Measurements from ENCODE around the gene ANO10. TPM values are rescaled to one million over a fixed set of nuclear protein-coding genes. Genes with fewer than 3 reads are reported as not detected.

Gene ANO10
- total RNA-seq, 2 experiments from 2014 or later = 8.6 to 12.2 TPM

DNA sequence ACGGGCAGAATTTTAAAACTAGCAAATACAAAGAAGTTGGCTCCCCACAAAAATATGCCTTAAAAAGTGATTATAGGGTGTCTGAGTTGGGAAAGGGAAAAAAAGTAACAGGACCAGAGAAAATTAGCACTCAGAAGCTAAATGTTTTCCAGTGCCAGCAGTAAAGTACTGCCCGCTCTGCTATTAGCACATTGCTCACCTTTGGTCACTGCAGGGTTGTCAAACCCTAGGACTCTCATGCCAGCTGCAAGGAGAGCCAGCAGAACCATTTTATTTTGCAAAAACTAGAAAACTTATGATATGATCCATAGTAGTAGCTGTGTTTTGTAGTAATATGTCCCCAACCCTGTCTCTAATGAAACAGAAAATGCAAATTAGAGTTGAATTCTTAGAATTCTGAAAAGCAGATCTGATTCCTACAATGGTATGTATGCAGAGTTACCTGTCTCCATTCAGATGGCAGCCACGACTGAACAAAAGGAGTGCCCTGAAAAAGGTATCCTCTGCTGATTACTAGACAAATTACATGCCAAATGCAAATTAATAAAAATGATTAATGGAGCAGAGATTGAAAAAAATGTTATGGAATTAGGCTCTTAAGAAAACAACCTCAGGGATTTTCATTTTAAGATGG is 185.2 kb downstream of the ANO10 start:
- ChIA-PET POLR2A (no interaction called here), CTCF (no interaction called here)

DNA sequence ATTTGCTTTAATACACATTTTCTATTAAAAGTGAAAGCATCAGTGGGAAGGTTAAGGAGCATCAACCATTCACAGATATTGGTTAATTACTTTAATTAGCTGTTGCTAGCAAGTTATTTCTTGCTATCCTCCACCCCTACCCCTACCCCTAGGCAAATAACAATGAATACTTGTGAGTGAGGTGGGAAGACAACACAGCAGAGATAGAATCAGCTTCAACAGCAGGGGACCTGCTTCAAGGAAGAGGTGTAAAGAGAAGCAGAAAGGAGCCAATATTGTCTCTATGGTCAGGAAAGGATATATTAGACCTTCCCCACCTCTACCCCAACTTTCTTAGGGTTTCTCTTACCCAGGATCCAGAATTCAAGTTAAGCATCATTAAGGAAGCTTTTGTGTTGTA is 186.1 kb downstream of the ANO10 start:
- POLR2A ChIA-PET = no interaction called here
- CTCF ChIA-PET = interaction anchor here (1.0 kb wide), 1 partner anchor 280 kb away, joined by 3 read pairs; no protein-coding TSS in a partner anchor

DNA sequence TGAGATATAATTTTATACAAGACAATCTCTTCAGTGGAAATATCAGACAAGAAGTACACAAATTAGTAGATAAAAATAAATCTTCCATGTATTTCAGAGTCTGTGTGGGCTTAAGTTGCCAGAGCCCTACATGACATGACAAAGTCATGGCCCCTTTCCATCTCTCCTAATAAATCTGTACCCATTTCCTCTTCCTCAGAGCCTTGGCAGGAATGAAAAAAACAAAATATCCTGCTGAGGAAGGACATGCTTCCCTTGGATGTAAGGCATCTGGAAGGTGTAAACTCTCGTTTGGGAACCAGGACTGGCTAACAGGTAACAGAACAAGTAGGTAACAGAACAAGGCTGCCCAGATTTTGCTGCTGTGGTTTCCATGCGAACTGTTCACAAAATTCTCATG is 187.4 kb downstream of the ANO10 start:
- ChIA-PET POLR2A (no interaction called here), CTCF (no interaction called here)

DNA sequence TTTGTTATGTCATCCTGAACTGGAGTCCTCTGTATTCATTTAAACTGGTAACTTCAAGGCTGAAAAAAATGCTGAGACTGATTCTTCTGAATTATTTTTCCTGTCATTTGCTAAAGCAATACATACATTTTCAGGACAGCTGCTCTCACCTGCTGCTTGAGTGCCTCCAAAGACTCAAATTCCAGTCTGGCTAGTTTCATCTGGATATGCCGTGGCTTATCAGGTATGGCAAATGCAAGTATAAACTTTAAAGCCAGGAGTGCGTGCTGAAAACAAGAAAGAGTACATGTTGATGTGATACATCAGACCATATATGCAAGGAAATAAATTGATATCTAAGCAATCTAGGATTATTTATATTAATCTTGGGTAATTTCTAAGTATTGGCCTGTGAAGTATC is 189.3 kb downstream of the ANO10 start:
- ChIA-PET POLR2A (no interaction called here), CTCF (interaction anchor here (0.7 kb wide), 1 partner anchor 21 kb away, joined by 4 read pairs; no protein-coding TSS in a partner anchor)

DNA sequence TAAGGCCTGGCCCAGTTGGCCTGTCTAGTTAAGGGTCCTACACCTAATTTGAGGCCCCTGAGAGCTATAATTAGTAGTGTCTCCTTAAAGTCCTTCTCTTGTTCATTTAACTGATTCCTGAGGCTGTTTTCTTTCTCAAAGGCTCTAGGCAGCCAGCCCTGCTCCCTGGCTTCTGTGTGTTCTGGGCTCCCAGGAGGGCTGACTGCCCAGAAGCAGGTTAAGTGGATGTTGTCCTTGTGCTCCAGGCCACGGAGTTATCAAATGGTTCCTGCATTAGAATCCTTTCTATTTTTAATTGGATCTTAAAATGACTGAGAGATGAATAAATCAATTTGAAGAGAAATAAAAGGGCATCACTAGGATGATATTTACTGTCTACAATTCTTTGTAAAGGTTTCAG is 195.4 kb downstream of the ANO10 start:
- CTCF ChIA-PET = no interaction called here
- POLR2A ChIA-PET = no interaction called here

GRCh38 chr3:43425829-43426228 is 196.0 kb downstream of the ANO10 start:
- ChIA-PET CTCF (no interaction called here), POLR2A (no interaction called here)

GRCh38 chr3:43423639-43424038 is 198.2 kb downstream of the ANO10 start:
- POLR2A ChIA-PET = no interaction called here
- CTCF ChIA-PET = no interaction called here

- ChIA-PET CTCF (no interaction called here), POLR2A (no interaction called here)
Measured at GRCh38 chr3:43423142-43423541, 198.7 kb downstream of the ANO10 start.

DNA sequence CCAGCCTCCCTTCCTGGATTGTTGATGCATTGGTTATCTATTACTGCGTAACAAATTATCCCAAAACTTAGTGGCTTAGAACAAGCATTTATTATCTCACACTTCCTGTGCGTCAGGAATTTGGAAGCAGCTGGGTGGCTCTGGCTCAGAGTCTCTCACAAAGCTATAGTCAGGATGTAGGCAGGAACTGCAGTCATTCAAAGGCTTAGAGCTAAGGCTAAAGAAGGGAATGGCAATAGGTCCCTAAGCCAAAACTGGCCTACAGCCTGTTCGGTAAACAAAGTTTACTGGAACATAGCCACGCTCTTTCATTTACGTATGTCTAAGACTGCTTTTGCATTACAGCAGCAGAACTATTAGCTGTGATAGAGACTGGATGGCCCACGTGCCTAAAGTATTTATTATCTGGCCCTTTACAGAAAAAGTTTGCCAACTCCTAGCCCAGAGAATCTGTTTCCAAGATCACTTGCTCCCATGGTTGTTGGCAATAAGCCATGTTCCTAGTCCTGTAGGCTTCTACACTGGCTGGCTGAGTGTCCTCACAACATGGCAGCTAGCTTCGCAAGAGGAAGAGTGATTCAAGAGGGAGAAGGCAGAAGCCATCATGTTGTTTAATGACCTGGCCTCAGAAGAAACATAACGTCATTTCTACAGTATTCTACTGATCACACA is 203.1 kb downstream of the ANO10 start:
- POLR2A ChIA-PET = no interaction called here
- CTCF ChIA-PET = no interaction called here

DNA sequence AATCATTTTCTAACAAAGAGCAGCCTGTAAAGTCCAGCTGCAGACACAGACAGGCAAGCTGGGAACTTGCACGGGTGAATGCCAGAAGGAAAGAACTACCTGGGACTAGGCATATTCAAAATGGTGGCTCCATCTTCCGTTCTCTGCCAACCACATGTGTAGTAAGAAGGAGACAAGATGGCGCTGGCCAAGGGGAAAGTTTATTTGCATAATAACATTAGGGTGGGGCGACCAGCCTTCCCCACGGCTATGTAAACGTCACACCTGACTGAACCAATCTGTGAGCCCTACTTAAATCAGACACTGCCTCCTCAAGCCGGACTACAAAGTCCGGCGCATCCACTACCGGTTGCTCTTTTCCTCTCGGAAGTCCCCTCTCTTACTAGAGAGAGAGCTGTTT is 204.7 kb downstream of the ANO10 start:
- ChIA-PET POLR2A (no interaction called here), CTCF (no interaction called here)

DNA sequence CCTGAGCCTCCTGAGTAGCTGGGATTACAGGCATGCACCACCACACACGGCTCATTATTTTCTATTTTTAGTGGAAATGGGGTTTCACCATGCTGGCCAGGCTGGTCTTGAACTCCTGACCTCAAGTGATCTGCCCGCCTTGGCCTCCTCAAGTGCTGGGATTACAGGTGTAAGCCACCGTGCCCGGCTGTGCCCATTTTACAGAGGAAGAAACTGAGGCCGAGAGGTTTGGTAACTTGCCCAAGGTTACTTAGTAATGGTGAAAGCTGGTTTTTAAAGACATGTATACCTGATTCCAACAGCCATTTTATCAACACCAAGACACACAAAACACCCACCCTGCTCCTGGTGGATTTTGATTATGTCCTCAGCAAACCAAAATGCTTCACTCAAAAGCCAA is 206.7 kb downstream of the ANO10 start:
- CTCF ChIA-PET = no interaction called here
- POLR2A ChIA-PET = no interaction called here

GRCh38 chr3:43413676-43414368 is 208.0 kb downstream of the ANO10 start:
- CTCF ChIA-PET = no interaction called here
- POLR2A ChIA-PET = no interaction called here

DNA sequence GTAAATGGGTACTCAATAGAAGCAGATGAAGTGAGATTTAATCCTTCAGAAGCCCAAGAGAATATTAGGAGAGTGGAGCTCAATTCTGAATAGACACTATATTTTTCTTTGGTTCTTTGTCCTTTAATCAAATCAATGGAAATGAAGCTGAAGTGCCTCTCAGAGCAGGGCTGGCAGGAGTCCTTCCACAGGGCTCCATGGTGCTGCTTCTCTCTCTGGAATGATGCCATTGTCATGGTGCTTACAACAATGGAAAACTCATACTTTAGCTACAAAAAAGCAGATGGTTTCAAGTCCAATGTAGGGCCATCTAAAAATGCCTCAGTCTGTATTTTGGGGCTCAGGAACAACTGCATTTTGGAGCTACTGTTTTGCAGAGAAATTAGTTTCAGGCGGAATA is 210.4 kb downstream of the ANO10 start:
- CTCF ChIA-PET = interaction anchor here (0.5 to 1.0 kb wide), 3 partner anchors 8 to 21 kb away, joined by 3 to 4 read pairs (median 3); no protein-coding TSS in a partner anchor
- POLR2A ChIA-PET = no interaction called here

- ChIA-PET CTCF (no interaction called here), POLR2A (no interaction called here)
Measured at GRCh38 chr3:43410592-43410991, 211.2 kb downstream of the ANO10 start.

GRCh38 chr3:43409506-43409905 is 212.3 kb downstream of the ANO10 start:
- POLR2A ChIA-PET = no interaction called here
- CTCF ChIA-PET = no interaction called here

GRCh38 chr3:43406643-43407023 is 215.2 kb downstream of the ANO10 start:
- ChIA-PET CTCF (interaction anchor here (0.7 kb wide), 1 partner anchor 61 kb away, joined by 4 read pairs; no protein-coding TSS in a partner anchor), POLR2A (no interaction called here)

- POLR2A ChIA-PET = no interaction called here
- CTCF ChIA-PET = no interaction called here
Measured at GRCh38 chr3:43405888-43406642, 215.7 kb downstream of the ANO10 start.

GRCh38 chr3:43400781-43401730 is 220.8 kb downstream of the ANO10 start:
- POLR2A ChIA-PET = no interaction called here
- CTCF ChIA-PET = no interaction called here

DNA sequence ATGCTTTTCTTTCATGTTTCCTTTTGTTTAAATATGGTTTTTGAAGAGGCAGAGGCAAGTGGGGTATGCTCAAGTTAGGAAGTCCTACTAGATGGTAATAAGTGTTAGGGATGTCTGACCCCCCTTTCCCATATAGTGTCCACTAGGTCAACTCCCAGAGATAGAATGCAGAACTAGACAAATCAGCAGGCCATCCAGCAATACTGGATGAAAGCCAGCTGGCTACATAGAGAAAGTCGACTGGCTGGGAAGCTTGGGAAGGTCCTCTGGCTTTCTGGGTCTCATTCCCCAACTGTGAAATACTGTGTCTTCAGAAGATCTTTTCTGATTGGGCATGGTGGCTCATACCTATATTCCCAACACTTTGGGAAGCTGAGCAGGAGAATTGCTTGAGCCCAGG is 221.6 kb downstream of the ANO10 start:
- ChIA-PET CTCF (no interaction called here), POLR2A (no interaction called here)

DNA sequence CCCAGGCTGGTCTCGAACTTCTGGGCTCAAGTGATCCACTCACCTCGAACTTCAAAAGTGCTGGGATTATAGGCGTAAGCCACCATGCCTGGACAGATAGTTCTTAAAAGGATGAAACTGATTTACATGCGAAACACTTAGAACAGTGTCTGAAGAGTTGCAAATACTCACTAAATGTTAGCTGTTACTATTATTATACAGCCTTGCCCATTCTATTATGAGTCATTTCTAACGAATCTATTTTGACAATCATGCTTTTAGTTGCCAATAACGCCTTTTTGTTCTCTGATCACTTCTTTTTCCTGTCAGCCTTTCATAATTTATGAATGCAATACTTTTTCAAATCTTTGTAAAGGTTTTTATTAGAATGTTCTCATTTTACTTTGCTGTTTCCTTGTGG is 222.8 kb downstream of the ANO10 start:
- CTCF ChIA-PET = no interaction called here

More for the DNA sequence above, 222.8 kb downstream of the ANO10 start:
- POLR2A ChIA-PET = no interaction called here

All from activated CD8-positive, alpha-beta memory T cell treated with anti-CD3 and anti-CD28 coated beads for 36 hours (primary cell).